HL-60/S4 (cell line): ENCODE measurements around the gene TBC1D22A.

ENCODE experiments used
- in situ Hi-C: fragments of 300-500 bp; cut with MboI; formaldehyde crosslinking; loops from 2 replicates; pipeline ENCODE4 v1.14.3; 2022; ENCODE audit warnings: low sequenced_read_pairs

The TBC1D22A gene

GRCh38 chr22:47201186-47201995 is 438.9 kb downstream of the TBC1D22A start:
- in situ Hi-C loops, result no loop called here

- in situ Hi-C loops, result no loop called here
These were observed 439.8 kb downstream of the TBC1D22A start for GRCh38 chr22:47201996-47202818.

DNA sequence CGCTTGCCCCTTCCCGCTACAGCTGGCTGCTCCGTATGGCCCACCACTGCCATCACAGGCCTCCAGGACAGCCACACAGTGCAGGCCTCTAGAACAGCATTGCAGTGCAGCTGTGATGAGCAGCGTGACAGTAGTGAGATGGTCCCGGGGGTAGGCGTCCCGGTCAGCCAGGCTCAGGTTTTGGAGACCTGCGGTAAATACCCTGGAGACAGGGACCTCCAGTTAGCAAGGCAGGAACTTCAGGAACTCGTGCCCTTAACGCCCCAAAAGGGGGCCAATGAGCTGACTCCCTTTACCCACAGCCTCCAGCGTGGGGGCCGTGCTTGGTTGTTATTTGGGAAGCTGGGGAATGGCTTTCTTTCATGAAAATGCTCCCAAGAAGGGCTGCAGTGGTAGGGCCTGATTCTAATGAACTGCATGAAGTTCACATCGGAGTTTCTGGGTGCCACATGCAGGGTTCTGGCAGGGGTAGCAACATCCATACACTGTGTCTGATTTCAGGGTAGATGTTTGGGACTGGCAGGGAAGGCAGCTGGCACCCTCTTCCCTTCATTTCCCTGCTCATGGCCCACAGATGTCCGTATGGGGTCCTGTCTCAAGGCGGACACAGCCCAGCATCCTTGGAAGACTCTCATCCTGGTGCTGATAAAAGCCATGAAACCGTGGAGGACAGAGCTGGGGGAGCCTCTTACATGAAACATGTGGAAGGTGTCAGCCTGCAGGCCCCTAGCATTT is 440.5 kb downstream of the TBC1D22A start:
- in situ Hi-C loops, result no loop called here

- in situ Hi-C loops, result no loop called here
These were observed 441.1 kb downstream of the TBC1D22A start for GRCh38 chr22:47203554-47203991.

DNA sequence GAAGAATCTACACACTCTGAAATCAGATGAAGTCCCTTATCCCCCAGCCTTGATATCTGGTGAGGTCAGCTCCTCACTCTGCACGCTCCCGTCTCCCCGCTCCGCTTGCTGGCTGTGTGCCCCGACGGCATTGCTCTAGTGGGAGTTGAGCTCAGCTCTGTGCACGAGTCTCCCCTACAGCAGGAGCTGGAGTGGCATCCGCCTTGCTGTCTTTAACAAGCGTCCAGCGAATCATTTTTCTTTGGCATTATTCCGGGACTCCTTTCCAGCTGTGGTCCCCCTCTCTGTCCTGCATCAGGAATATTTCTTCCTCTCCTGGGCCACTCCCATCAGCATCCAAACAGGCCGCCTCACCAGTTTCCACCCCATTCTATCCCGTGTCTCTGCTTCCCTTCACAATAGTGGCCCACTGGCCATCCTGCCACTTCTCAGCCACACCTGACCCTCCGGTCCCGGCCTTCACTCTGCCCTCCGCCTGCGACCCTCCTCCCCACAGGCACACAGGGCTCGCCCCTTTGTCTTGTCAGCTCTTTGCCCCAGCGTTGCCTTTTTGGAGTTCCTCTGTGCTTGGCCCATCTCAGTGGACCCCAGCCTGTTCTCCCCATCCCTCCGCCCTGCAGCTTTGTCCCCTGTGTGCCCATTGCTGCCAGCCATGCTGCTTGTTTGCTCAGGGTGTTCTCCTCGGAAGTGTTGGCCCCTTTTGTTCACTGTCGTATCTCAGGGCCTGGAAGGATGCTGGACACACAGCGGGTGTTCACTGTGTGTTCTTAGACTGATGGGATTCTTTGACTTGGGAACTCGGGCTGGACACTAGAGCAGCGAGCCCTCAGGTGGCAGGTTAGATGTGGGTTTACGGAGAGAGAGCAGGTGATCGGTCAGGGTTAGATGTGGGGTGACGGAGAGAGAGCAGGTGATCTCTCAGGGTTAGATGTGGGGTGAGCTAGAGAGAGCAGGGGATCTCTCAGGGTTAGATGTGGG is 441.8 kb downstream of the TBC1D22A start:
- in situ Hi-C loops, result no loop called here

DNA sequence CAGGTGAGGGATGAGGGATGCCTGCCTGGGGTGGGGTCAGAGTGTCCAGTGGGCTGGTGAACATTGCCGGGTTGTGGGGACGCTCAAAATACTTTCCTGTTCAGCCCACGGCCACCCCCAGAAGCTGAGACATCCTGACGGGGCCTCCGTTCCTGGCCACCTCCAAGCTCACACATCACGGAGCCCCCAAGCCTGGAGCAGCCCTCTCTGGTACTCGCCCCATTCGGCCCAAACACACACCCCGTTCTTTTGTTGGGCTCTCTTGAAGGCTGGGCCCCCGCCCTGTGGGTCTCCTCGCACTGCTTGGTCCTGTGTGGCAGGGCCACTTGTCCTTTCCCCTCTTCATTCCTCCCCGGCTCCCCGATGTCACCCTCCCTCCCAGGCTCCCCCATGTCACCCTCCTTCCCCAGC is 442.6 kb downstream of the TBC1D22A start:
- in situ Hi-C loops, result no loop called here

DNA sequence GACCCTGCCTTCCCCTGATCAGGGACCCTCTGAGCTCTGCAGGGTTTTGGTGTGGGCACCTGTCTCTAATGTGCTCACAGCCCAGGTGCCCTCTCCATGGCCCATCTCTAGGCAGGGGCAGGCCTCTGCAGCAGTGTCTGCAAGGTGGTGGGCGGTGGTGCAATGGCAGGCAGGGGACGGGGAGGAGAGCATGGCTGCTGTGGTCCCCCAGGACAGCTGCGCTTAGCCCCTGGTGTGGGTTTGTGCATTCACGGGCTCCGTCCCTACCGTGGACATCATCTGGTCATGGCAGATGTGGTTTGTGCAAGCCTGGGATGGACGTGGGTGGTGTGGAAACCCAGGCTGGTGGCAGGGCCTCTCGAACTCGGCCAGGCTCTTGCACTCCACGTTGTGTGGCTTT is 443.1 kb downstream of the TBC1D22A start:
- in situ Hi-C loops, result no loop called here

GRCh38 chr22:47206164-47206563 is 443.7 kb downstream of the TBC1D22A start:
- in situ Hi-C loops, result no loop called here

DNA sequence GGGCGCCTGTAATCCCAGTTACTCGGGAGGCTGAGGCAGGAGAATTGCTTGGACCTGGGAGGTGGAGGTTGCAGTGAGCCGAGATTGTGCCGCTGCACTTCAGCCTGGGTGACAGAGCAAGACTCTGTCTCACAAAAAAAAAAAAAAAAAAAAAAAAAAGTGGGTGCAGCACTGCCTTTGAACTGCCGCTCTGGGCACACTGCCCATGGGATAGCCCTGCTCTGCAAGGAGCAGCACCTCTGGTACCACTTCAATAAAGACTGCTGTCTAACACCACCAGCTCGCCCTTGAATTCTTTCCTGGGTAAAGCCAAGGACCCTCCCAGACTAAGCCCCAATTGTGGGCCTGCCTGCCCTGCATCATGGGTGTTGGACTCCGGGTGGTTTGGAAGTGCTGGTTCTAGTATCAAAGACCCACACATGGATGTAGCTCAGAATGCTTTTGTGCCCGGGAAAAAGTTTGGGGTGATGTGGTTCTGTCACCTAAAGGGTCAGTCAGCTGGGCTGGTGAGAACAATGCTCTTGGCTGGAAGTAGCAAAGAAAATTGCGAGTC is 444.3 kb downstream of the TBC1D22A start:
- in situ Hi-C loops, result no loop called here

- in situ Hi-C loops, result no loop called here
These were observed 444.9 kb downstream of the TBC1D22A start for GRCh38 chr22:47207387-47207786.

- in situ Hi-C loops, result no loop called here
These were observed 445.6 kb downstream of the TBC1D22A start for GRCh38 chr22:47207846-47208554.

- in situ Hi-C loops, result no loop called here
These were observed 446.2 kb downstream of the TBC1D22A start for GRCh38 chr22:47208630-47209029.

GRCh38 chr22:47209040-47209514 is 446.6 kb downstream of the TBC1D22A start:
- in situ Hi-C loops, result no loop called here

DNA sequence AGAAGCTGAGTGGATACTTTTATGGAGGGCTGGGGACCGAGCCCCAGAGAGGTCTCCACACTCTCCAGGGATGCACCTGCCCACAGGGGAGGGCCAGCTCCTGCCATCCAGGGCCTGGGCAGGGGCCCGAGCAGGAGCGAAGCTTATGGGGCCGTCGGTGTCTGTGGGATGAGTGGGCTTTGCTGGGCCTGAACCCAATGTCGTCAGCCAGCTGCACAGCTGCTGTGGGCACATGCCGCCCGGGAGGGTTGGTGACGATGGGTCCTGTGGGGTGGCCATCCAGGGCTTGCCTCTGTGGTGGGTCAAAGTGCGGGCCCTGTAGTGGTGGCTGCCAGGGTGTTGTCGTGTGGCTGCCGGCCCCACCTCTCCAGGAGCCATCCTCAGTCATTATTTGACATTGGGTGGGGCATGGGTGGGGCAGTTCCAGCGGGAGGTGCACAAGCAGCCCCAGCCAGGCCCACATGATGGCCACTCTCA is 447.1 kb downstream of the TBC1D22A start:
- in situ Hi-C loops, result no loop called here

DNA sequence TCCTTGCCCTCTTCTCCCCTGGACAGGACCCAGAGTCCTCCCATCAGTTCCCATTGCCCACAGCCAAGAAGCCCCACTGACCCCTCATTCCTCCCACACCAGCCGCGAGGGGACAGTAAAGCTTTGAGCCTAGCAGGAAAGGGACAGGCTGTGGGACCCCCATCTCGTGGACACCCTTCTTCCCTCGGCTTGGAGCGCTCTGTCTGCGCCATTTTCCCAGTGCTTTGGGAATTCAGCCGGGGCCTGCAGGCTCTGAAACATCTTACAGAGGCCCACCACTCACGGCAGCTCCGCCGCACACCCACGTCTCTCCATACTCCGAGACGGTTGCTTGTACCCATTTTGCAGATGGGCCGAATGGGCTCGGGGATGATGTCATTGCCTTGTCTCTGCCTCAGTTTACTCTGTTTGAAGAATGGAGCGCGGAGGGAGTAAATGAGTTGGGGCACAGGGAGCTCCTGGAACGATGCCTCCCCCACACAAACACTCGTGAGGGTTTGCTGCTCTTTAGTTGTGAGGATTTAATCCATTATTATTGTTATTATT is 447.7 kb downstream of the TBC1D22A start:
- in situ Hi-C loops, result no loop called here

DNA sequence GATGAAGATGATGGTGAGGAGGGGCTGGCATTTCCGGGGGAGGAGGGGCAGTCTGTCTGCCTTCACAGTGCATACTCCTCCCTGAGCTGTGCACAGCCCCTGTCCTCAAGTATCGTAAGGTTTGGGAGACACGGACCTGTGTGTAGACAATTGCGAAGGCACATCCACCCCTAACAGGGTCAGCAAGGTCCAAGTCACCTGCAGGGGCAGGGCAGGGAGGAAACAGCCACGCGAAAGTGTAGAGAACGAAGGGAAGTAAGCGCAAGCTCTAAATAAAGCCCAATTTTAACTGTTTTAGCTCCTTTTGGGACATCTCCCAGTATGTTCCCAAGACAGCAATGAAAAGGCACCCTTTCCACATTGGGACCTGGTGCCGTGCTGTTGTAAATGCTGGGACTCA is 448.2 kb downstream of the TBC1D22A start:
- in situ Hi-C loops, result no loop called here

GRCh38 chr22:47213571-47214230 is 451.3 kb downstream of the TBC1D22A start:
- in situ Hi-C loops, result no loop called here

DNA sequence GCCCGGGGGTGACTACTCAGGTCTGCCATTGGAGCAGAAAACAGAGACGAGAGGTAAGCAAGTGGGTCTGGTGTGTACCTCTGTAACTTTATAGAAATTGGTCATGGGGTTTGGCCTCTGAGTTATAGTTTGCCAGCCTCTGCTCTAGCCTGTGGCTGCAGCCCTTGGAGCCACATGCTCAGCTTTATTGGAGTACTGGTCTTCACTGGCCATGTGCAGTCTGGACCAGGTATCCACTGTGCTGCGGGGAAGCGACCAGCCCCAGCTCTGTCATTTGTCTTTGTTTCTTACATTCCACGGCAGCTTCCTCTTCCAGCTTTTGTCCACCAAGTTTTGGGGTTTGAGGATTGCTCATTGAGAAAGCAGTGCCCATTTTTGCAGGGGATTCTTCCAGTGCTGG is 453.4 kb downstream of the TBC1D22A start:
- in situ Hi-C loops, result no loop called here
